ENCODE results near the gene HBS1L.

DNA sequence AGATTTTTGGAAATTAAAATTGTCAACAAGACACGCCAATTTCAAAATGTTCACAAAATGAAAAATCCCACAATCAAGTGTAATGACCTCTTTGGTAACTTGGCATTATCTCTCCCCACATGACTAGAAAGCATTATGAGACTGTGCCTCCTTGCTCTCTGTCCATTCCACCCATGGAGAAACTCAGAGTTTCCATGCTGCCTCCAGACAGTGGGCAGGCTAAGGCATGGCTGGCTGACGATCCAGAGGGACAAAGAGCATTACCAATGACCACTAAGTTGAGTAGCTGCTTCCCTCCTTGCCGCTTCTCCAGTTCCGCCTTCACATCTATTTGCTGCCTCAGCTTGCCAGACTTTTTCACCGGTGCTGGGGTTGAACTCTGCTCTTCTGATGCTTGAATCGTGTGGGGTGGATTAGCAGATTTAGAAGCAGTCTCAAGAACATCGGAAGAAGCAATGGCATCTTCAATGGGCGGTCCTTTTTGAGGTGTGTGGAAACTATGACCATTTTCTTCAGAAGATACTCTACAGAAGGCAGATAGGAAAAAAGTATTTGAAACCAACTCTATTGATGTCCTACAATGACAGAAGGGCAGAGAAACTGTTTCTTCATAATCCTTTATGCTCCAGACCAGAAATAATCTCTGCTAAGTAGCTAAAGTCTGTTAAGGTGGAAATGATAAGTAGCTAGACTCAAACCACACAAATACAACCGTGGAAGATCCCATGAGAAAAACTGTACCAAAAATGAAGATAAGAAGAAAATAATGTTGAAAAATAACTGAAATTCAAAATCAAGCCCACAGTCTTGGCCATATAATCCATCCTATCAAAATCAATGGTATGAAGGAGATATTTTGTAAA, 57.3 kb downstream of the HBS1L start:
- TF ChIP-seq POLR2A (IDR thresholded peaks at IDR 0.05; ENCODE audit: low read length) (no peak), GATA1 (IDR thresholded peaks at IDR 0.05; ENCODE audit: low read depth, low read length) (no peak)
